Vagina (tissue), 2 donors: Measurements from ENCODE around the gene SETD2. TPM values are rescaled to one million over a fixed set of nuclear protein-coding genes. Genes with fewer than 3 reads are reported as not detected.
A peak's percentile ranks its signal among the peaks of the same experiment; 100 is the strongest.

Experiments used
- DNase-seq, 2 donors: peaks; one replicate each; pipeline ENCODE4 v3.0.0-alpha.2; 2017; ENCODE audit errors: extremely low spot score in 2 of 2
- H3K27ac ChIP-seq: fragments of 200-600 bp; sonication (generic); one replicate; pipeline ENCODE4 v1.5.1; 2019
- H3K27me3 ChIP-seq: fragments of 200-600 bp; sonication (generic); one replicate; pipeline ENCODE4 v1.5.1; 2019
- H3K36me3 ChIP-seq, 2 donors: fragments of 200-600 bp; sonication (generic); one replicate each; pipeline ENCODE4 v1.5.1; 2017 to 2019
- H3K4me1 ChIP-seq: fragments of 200-600 bp; sonication (generic); one replicate; pipeline ENCODE4 v1.5.1; 2019
- H3K4me3 ChIP-seq, 2 donors: fragments of 200-600 bp; sonication (generic); 1 replicate in 1 of 2; 2 replicates in 1 of 2; pipeline ENCODE4 v1.5.1; 2016 to 2019
- H3K9me3 ChIP-seq: fragments of 200-600 bp; sonication (generic); one replicate; pipeline ENCODE4 v1.5.1; 2019
- POLR2A ChIP-seq, 2 donors: fragments of 450-650 bp; IDR thresholded peaks; one replicate each; pipeline ENCODE4 v1.6.1; 2017; ENCODE audit warnings: antibody characterized with exemption in 2 of 2, mild to moderate bottlenecking in 2 of 2, moderate library complexity in 2 of 2
- POLR2AphosphoS5 ChIP-seq, 2 donors: sonication (generic); formaldehyde crosslinking; IDR thresholded peaks; one replicate each; pipeline ENCODE4 v1.9.0; 2017; ENCODE audit warnings: antibody characterized with exemption in 2 of 2, mild to moderate bottlenecking in 2 of 2, low read depth in 1 of 2; ENCODE audit not compliant: insufficient read depth in 1 of 2
- intact Hi-C: fragments of 100-400 bp; cut with DNase I; formaldehyde crosslinking; loops from one replicate; pipeline ENCODE4 v1.15.1; 2023
- total RNA-seq: library from RNA; depleted of rRNA; stranded (reverse); fragments of >200 nt; gene quantifications from one replicate; pipeline ENCODE4 v1.2.3, GENCODE V29; 2016
- TF ChIP-seq, protein P1 (sequence below), 3 experiments: fragments of 450-650 bp in 2 of 3; fragments of 200-600 bp in 1 of 3; sonication (generic) in 1 of 3; IDR thresholded peaks; one replicate each; pipeline ENCODE4 v1.5.1; 2017 to 2019; ENCODE audit warnings: antibody characterized with exemption in 3 of 3, mild to moderate bottlenecking in 2 of 3, moderate library complexity in 2 of 3

The SETD2 gene
- total RNA-seq, 1 donor from 2014 or later = 55.5 TPM

DNA sequence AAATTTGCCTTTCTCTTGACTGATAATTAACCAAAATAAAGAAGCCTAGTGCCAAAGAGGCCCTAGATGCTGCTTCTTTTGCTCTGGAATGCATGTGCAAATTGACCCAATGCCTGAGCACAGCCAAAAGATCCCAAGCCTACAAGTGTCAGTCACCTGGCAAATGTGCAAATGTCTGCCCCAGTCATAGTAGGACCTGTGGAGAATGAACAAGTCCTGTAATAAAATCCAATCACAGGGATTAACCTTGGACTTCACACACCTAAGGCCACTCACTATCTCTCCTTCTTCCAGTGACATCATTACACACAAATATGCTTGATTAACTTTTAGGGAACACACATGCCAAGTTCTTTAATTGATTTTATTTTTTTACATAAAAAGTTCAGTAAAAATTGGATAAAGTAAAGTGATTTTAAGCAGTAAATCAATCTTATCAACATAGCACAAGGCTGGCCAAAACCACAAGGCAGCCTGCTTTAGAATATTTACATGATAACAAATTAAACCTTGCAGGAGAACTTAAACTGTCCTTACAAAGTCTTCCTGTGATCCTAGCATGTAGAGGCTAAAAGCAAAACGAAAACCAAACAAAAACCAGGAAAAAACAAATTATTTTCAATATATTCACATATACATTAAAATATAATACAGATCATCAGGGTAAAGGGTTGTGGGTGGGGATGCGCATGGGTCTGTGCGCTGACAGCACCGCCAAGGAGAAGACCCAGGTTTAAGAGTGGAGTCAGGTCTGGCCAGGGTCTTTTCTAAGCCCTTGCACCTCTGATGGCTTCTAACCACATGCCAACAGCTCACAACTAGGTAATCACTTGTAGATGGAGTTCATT is 147.6 kb downstream of the SETD2 start:
- H3K27ac ChIP-seq = no peak overlapping the region
- no peaks in the 10 kb centered on the region for H3K4me1 ChIP-seq
- TF ChIP-seq POLR2AphosphoS5 (IDR thresholded peaks at IDR 0.05; ENCODE audit: insufficient read depth in 1 of 2, low read depth in 1 of 2) (no peak), POLR2A (IDR thresholded peaks at IDR 0.05) (no peak)
- TF ChIP-seq, protein P1, sequence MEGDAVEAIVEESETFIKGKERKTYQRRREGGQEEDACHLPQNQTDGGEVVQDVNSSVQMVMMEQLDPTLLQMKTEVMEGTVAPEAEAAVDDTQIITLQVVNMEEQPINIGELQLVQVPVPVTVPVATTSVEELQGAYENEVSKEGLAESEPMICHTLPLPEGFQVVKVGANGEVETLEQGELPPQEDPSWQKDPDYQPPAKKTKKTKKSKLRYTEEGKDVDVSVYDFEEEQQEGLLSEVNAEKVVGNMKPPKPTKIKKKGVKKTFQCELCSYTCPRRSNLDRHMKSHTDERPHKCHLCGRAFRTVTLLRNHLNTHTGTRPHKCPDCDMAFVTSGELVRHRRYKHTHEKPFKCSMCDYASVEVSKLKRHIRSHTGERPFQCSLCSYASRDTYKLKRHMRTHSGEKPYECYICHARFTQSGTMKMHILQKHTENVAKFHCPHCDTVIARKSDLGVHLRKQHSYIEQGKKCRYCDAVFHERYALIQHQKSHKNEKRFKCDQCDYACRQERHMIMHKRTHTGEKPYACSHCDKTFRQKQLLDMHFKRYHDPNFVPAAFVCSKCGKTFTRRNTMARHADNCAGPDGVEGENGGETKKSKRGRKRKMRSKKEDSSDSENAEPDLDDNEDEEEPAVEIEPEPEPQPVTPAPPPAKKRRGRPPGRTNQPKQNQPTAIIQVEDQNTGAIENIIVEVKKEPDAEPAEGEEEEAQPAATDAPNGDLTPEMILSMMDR (IDR thresholded peaks at IDR 0.05) = peak in 1 of 3 experiments; percentile 3
- no peak for DNase-seq
- no peak overlapping the region for H3K4me3 ChIP-seq
- intact Hi-C loops = no loop called here
- peaks cover 5 to 46% of the 10 kb centered on the region in 2 donors for H3K36me3 ChIP-seq
- H3K9me3 ChIP-seq = no peaks in the 10 kb centered on the region
- H3K27me3 ChIP-seq = no peaks in the 10 kb centered on the region

DNA sequence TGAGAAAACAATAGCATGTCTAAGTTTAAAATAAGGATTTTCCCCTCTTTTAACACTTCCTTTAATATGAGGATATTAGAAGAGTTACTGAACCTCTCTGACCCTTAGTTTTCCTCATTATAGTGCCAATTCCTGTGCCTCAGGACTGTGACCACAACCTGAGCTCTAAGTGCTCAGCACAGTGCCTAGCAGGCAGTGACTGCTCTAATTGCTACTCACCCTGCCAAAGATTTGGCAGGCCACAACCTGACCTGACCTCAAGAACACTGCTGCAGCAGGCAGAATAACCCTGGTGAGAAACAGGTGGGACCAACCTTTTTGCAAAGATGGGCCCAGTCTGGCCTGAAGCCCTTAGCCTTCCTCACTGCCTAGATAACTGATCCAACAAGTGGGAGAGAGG is 148.8 kb downstream of the SETD2 start:
- Histone ChIP-seq H3K4me1 (peaks cover 2% of the 10 kb centered on the region), H3K9me3 (no peaks in the 10 kb centered on the region), H3K27me3 (no peaks in the 10 kb centered on the region), H3K36me3 (peaks cover 5 to 46% of the 10 kb centered on the region in 2 donors), H3K27ac (no peak overlapping the region), H3K4me3 (no peak overlapping the region)
- TF ChIP-seq, protein P1 (IDR thresholded peaks at IDR 0.05) = no peak
- TF ChIP-seq POLR2AphosphoS5 (IDR thresholded peaks at IDR 0.05; ENCODE audit: insufficient read depth in 1 of 2, low read depth in 1 of 2) = no peak
- no peak for TF ChIP-seq POLR2A (IDR thresholded peaks at IDR 0.05)
- DNase-seq = no peak
- intact Hi-C loops = no loop called here

DNA sequence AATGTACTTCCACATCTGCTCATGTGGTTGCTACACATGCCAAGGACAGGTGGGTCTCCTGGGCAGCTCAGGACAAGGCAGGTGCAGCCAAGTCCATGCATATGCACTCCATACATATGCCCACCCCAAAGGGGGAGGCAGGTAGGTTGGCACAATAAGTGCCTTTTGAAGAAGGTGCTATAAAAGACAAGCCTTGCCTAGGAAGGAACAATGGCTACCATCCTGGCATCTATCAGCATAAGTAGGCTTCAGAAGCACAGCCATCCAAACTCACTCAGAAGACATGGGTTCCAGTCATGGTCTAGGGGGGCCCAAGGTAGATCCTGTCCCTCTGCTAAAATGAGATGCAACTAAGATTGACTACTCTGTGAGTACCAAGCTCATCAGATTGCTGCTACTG is 149.9 kb downstream of the SETD2 start:
- TF ChIP-seq POLR2A (IDR thresholded peaks at IDR 0.05) (no peak), POLR2AphosphoS5 (IDR thresholded peaks at IDR 0.05; ENCODE audit: insufficient read depth in 1 of 2, low read depth in 1 of 2) (no peak)
- TF ChIP-seq, protein P1 (IDR thresholded peaks at IDR 0.05) = no peak
- Histone ChIP-seq H3K36me3 (peaks cover 5 to 38% of the 10 kb centered on the region in 2 donors), H3K27ac (no peak overlapping the region), H3K9me3 (no peaks in the 10 kb centered on the region), H3K4me1 (peaks cover 9% of the 10 kb centered on the region), H3K4me3 (no peak overlapping the region), H3K27me3 (no peaks in the 10 kb centered on the region)
- DNase-seq = no peak
- intact Hi-C loops = no loop called here

DNA sequence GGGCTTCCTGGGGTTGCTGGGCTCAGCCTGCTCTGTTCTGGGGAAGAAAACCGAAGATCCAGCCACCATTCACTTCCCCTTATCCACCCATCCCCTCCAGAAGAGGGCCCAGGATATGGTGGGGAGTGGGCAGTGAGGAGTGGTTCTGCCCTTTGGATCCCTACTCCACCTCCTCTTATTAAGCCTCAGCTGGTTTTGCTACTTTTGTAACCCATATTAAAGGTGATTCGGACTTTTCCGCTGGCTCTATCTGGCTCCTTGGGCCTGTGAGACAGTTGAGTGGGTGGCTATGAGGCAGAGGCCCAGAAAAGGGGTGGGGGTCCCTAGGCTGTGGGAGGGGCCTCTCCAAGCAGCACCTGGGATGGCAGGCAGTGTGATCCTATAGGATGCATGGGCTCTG is 150.7 kb downstream of the SETD2 start:
- DNase-seq = no peak
- Histone ChIP-seq H3K9me3 (no peaks in the 10 kb centered on the region), H3K36me3 (peaks cover 5 to 30% of the 10 kb centered on the region in 2 donors), H3K4me1 (peaks cover 14% of the 10 kb centered on the region), H3K4me3 (no peak overlapping the region), H3K27me3 (no peaks in the 10 kb centered on the region), H3K27ac (no peak overlapping the region)
- intact Hi-C loops = no loop called here
- TF ChIP-seq POLR2AphosphoS5 (IDR thresholded peaks at IDR 0.05; ENCODE audit: insufficient read depth in 1 of 2, low read depth in 1 of 2) (no peak), POLR2A (IDR thresholded peaks at IDR 0.05) (no peak)
- TF ChIP-seq, protein P1 (IDR thresholded peaks at IDR 0.05) = no peak
